ENCODE measurements around the gene SAMD4A.

DNA sequence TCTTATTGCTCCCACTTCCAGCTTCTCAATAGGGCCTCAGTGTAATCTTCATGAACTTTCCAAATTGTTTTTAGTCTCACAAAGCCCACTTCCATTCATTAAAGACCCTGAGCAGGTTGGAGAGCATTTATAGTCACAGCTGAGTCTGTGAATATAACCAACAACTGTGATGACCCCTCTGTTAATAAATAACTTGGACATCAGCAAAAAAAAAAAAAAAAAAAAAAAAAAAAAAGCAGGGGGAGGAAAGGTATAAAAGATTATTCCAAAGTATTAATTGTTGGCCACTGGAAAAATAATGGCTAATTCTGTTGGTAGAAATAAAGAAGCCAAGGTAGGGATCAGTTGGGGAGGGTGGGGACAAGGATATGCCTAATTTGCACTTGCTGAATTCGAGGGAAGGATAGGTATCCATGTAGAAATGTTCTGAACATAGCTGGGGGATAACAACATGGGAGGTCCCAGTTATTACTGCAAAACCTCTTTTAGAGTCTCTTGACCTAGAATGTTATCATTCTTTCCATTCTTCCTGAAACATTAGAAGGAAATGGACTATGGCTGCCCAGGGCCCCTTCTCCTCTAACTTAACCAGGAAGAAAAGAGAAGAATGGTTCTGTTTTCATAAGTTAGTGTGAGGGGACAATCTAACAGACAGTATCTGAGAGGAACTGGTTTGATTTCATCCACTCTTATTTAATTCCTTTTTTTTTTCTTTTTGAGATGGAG, 56.5 kb downstream of the SAMD4A start:
- TF ChIP-seq, protein P1, sequence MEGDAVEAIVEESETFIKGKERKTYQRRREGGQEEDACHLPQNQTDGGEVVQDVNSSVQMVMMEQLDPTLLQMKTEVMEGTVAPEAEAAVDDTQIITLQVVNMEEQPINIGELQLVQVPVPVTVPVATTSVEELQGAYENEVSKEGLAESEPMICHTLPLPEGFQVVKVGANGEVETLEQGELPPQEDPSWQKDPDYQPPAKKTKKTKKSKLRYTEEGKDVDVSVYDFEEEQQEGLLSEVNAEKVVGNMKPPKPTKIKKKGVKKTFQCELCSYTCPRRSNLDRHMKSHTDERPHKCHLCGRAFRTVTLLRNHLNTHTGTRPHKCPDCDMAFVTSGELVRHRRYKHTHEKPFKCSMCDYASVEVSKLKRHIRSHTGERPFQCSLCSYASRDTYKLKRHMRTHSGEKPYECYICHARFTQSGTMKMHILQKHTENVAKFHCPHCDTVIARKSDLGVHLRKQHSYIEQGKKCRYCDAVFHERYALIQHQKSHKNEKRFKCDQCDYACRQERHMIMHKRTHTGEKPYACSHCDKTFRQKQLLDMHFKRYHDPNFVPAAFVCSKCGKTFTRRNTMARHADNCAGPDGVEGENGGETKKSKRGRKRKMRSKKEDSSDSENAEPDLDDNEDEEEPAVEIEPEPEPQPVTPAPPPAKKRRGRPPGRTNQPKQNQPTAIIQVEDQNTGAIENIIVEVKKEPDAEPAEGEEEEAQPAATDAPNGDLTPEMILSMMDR (IDR thresholded peaks at IDR 0.05), result no peak
- no peak for TF ChIP-seq POLR2AphosphoS5 (IDR thresholded peaks at IDR 0.05)
